ENCODE measurements around the gene BTG3. TPM values are rescaled to one million over a fixed set of nuclear protein-coding genes. Genes with fewer than 3 reads are reported as not detected.

BTG3 gene
- total and polyA plus RNA-seq, 10 of the 15 experiments (the other 5 are each of a cell fraction or from before 2014, with no cell fraction given): 15.7 to 74.4 (median 34.8) TPM

GRCh38 chr21:17548262-17548661, 64.4 kb downstream of the BTG3 start:
- Histone ChIP-seq H3K9ac (ENCODE audit: control insufficient read depth, insufficient read depth, low read length) (no peak overlapping the region), H2AFZ (ENCODE audit: control insufficient read depth, low read depth, low read length) (no peak overlapping the region), H3K9me3 (replicated peaks; ENCODE audit: control insufficient read depth, insufficient read depth, low read length) (no peaks in the 10 kb centered on the region), H3K27me3 (replicated peaks in 1 of 2; ENCODE audit: control insufficient read depth in 2 of 2, insufficient read depth in 2 of 2, low read length in 1 of 2) (no peaks in the 10 kb centered on the region), H3K27ac (ENCODE audit: control insufficient read depth, insufficient read depth) (no peak overlapping the region), H3K4me3 (no peak overlapping the region), H3K36me3 (ENCODE audit: control insufficient read depth in 2 of 2, insufficient read depth in 2 of 2, low read length in 1 of 2) (no peaks in the 10 kb centered on the region), H4K20me1 (ENCODE audit: control insufficient read depth, insufficient read depth) (no peaks in the 10 kb centered on the region), H3K79me2 (ENCODE audit: control insufficient read depth, insufficient read depth, low read length) (no peaks in the 10 kb centered on the region), H3K4me2 (ENCODE audit: control insufficient read depth, insufficient read depth) (no peak overlapping the region), H3K4me1 (ENCODE audit: control insufficient read depth, insufficient read depth, low read length) (no peaks in the 10 kb centered on the region)
- ChIA-PET RAD21 (ENCODE audit: unreplicated experiment) (interaction anchor here (1.2 kb wide), 1 partner anchor 155 kb away, joined by 3 read pairs; no protein-coding TSS in a partner anchor), POLR2A (no interaction called here), CTCF (interaction anchor here (1.9 kb wide), 1 partner anchor 37 kb away, joined by 6 read pairs; no protein-coding TSS in a partner anchor), SMC1A (ENCODE audit: uncharacterized antibody, unreplicated experiment) (interaction anchor here (0.7 kb wide), 1 partner anchor 12 kb away, joined by 3 read pairs; no protein-coding TSS in a partner anchor)
- ATAC-seq: no peak
- BruUV-seq (replicated peaks): no TSS peak
- 25% methylated on average over 7 of the region's 7 CpGs for WGBS (ENCODE audit: insufficient coverage, insufficient replicate concordance, low lambda C conversion rate, missing lambda C conversion rate)
- DNase-seq (ENCODE audit: low read depth, low spot score): no peak
- FAIRE-seq: no peak
- TF ChIP-seq ZNF622 (IDR thresholded peaks at IDR 0.05): no peak
- no peak for TF ChIP-seq RAD21 (IDR thresholded peaks at IDR 0.05; ENCODE audit: insufficient read depth, low read depth, low read length)
- no peak for TF ChIP-seq BACH1 (IDR thresholded peaks at IDR 0.05; ENCODE audit: borderline replicate concordance)
- no peak for TF ChIP-seq MEF2A (IDR thresholded peaks at IDR 0.05; ENCODE audit: insufficient read depth, low read depth, low read length)
- no peak for TF ChIP-seq CBX5 (IDR thresholded peaks at IDR 0.05; ENCODE audit: low read depth)
- in situ Hi-C loops (cut with MboI): no loop called here
- intact Hi-C loops (cut with micrococcal nuclease; ENCODE audit: unreplicated experiment): no loop called here

DNA sequence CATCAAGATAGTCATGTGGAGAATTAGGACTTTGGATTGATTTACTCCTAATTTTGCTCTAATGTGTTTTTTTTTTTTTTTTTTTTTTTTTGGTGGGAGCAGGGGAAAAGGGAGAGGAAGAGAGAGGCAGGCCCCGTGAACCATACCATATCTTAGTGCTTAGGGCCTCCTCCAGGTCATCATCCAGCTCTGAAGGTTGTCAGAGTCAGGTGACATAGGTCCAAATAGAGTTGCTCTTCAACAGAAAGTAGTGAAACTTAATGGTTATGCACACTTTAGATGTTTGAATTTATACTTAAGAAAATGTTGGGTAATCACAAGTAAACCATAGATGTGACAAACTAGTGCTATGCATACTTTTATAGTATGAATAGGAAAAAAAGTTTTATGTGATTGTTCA, 67.7 kb downstream of the BTG3 start:
- Histone ChIP-seq H3K4me1 (ENCODE audit: control insufficient read depth, insufficient read depth, low read length) (no peaks in the 10 kb centered on the region), H3K4me2 (ENCODE audit: control insufficient read depth, insufficient read depth) (no peak overlapping the region), H3K79me2 (ENCODE audit: control insufficient read depth, insufficient read depth, low read length) (no peaks in the 10 kb centered on the region), H3K36me3 (ENCODE audit: control insufficient read depth in 2 of 2, insufficient read depth in 2 of 2, low read length in 1 of 2) (no peaks in the 10 kb centered on the region), H4K20me1 (ENCODE audit: control insufficient read depth, insufficient read depth) (no peaks in the 10 kb centered on the region), H3K9me3 (replicated peaks; ENCODE audit: control insufficient read depth, insufficient read depth, low read length) (no peaks in the 10 kb centered on the region), H2AFZ (ENCODE audit: control insufficient read depth, low read depth, low read length) (no peak overlapping the region), H3K4me3 (no peak overlapping the region), H3K27me3 (replicated peaks in 1 of 2; ENCODE audit: control insufficient read depth in 2 of 2, insufficient read depth in 2 of 2, low read length in 1 of 2) (no peaks in the 10 kb centered on the region), H3K27ac (ENCODE audit: control insufficient read depth, insufficient read depth) (no peak overlapping the region), H3K9ac (ENCODE audit: control insufficient read depth, insufficient read depth, low read length) (no peak overlapping the region)
- intact Hi-C loops (cut with micrococcal nuclease; ENCODE audit: unreplicated experiment): no loop called here
- ChIA-PET CTCF (no interaction called here), SMC1A (ENCODE audit: uncharacterized antibody, unreplicated experiment) (interaction anchor here (0.7 kb wide), 1 partner anchor 11 kb away, joined by 3 read pairs; no protein-coding TSS in a partner anchor), POLR2A (no interaction called here), RAD21 (ENCODE audit: unreplicated experiment) (interaction anchor here (0.5 kb wide), 1 partner anchor 157 kb away, joined by 3 read pairs; no protein-coding TSS in a partner anchor)
- in situ Hi-C loops (cut with MboI): no loop called here
- BruUV-seq (replicated peaks): no TSS peak
- ATAC-seq (no peak), FAIRE-seq (no peak), DNase-seq (ENCODE audit: low read depth, low spot score) (no peak)
- WGBS (ENCODE audit: insufficient coverage, insufficient replicate concordance, low lambda C conversion rate, missing lambda C conversion rate): no CpG with 5 or more reads among the region's 1 CpG
- no peak for TF ChIP-seq SMARCA5 (IDR thresholded peaks at IDR 0.05)
- no peak for TF ChIP-seq NFYA (IDR thresholded peaks at IDR 0.05; ENCODE audit: borderline replicate concordance, low read depth, low read length)
- TF ChIP-seq ATF2 (IDR thresholded peaks at IDR 0.05; ENCODE audit: low read length): no peak
- TF ChIP-seq ZBTB11 (CRISPR knock-in tag; IDR thresholded peaks at IDR 0.05): no peak
- TF ChIP-seq HDGF (IDR thresholded peaks at IDR 0.05): no peak
- no peak for TF ChIP-seq TCF3 (IDR thresholded peaks at IDR 0.05; ENCODE audit: borderline replicate concordance, insufficient read depth, low read depth, low read length)
- TF ChIP-seq IKZF1 (conservative IDR thresholded peaks at IDR 0.05): no peak
- no peak for TF ChIP-seq BHLHE40 (IDR thresholded peaks at IDR 0.05; ENCODE audit: borderline replicate concordance in 1 of 2, low read depth in 2 of 2, low read length in 1 of 2)

Data from GM12878 (cell line).